Lower leg skin (tissue), 3 donors: ENCODE data around the gene ARHGAP1.

Experiments used
- POLR2A ChIP-seq, 2 donors: fragments of 450-650 bp; IDR thresholded peaks; one replicate each; pipeline ENCODE4 v1.6.1; 2016 to 2017; ENCODE audit warnings: antibody characterized with exemption in 2 of 2, mild to moderate bottlenecking in 1 of 2, moderate library complexity in 1 of 2
- TF ChIP-seq, protein P1 (sequence below), 3 donors: fragments of 450-650 bp; IDR thresholded peaks; one replicate each; pipeline ENCODE4 v1.5.1; 2016; ENCODE audit warnings: antibody characterized with exemption in 3 of 3, mild to moderate bottlenecking in 3 of 3, moderate library complexity in 2 of 3

DNA sequence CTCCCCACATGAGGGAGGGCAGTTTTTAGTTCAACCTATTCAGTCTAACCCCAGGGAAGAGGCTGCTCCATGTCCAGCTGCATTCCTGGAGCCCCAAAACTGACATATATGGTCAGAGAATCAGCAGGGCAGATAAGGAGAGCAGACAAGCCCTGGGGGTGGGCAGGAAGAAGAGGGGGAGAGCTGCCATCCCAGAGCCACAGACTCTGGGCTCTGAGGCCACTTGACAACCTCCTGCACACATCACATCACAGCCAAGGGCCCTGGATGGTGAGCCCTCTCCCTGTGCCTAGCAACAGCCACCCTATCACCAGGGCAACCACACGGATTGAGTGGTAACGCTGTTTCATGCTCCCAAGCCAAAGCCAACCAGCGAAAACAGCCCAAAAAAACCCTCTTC lies 3.1 kb downstream of the ARHGAP1 start:
- TF ChIP-seq, protein P1, sequence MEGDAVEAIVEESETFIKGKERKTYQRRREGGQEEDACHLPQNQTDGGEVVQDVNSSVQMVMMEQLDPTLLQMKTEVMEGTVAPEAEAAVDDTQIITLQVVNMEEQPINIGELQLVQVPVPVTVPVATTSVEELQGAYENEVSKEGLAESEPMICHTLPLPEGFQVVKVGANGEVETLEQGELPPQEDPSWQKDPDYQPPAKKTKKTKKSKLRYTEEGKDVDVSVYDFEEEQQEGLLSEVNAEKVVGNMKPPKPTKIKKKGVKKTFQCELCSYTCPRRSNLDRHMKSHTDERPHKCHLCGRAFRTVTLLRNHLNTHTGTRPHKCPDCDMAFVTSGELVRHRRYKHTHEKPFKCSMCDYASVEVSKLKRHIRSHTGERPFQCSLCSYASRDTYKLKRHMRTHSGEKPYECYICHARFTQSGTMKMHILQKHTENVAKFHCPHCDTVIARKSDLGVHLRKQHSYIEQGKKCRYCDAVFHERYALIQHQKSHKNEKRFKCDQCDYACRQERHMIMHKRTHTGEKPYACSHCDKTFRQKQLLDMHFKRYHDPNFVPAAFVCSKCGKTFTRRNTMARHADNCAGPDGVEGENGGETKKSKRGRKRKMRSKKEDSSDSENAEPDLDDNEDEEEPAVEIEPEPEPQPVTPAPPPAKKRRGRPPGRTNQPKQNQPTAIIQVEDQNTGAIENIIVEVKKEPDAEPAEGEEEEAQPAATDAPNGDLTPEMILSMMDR (IDR thresholded peaks at IDR 0.05): no peak
- no peak for TF ChIP-seq POLR2A (IDR thresholded peaks at IDR 0.05)
